Breast epithelium (tissue), 3 donors: ENCODE data around the gene BTAF1.

Experiments
- CTCF ChIP-seq, 3 donors: fragments of 450-650 bp; IDR thresholded peaks; one replicate each; pipeline ENCODE4 v1.5.1; 2016 to 2017; ENCODE audit warnings: antibody characterized with exemption in 3 of 3, mild to moderate bottlenecking in 3 of 3, moderate library complexity in 3 of 3
- POLR2AphosphoS5 ChIP-seq, 3 donors: sonication (generic); formaldehyde crosslinking; IDR thresholded peaks; one replicate each; pipeline ENCODE4 v1.6.1; 2017; ENCODE audit warnings: antibody characterized with exemption in 3 of 3

GRCh38 chr10:91930939-91931338, 7.4 kb downstream of the BTAF1 start:
- no peak for TF ChIP-seq CTCF (IDR thresholded peaks at IDR 0.05)
- TF ChIP-seq POLR2AphosphoS5 (IDR thresholded peaks at IDR 0.05) = no peak
